ENCODE results near the gene CERS6.

DNA sequence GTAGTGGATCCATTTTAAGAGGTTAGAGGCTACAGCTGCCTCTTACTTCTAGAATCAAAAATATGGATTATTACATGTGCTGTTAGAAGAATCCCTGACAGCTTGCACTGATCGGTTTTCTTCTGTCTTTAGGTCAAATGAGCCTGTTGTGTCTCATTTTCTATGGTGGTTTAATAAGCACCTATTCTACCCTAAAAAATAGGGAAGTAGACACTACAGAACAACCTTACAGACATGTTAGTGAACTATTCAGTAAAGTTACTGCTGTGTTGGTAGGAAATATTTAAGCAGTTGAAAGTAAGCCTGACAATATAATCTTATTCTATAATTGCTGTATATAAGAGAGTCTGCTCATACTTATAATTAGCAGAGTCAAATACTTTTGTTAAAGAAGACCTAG, 177.8 kb downstream of the CERS6 start:
- TF ChIP-seq, protein P1, sequence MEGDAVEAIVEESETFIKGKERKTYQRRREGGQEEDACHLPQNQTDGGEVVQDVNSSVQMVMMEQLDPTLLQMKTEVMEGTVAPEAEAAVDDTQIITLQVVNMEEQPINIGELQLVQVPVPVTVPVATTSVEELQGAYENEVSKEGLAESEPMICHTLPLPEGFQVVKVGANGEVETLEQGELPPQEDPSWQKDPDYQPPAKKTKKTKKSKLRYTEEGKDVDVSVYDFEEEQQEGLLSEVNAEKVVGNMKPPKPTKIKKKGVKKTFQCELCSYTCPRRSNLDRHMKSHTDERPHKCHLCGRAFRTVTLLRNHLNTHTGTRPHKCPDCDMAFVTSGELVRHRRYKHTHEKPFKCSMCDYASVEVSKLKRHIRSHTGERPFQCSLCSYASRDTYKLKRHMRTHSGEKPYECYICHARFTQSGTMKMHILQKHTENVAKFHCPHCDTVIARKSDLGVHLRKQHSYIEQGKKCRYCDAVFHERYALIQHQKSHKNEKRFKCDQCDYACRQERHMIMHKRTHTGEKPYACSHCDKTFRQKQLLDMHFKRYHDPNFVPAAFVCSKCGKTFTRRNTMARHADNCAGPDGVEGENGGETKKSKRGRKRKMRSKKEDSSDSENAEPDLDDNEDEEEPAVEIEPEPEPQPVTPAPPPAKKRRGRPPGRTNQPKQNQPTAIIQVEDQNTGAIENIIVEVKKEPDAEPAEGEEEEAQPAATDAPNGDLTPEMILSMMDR (IDR thresholded peaks at IDR 0.05): no peak
- TF ChIP-seq, protein P2, sequence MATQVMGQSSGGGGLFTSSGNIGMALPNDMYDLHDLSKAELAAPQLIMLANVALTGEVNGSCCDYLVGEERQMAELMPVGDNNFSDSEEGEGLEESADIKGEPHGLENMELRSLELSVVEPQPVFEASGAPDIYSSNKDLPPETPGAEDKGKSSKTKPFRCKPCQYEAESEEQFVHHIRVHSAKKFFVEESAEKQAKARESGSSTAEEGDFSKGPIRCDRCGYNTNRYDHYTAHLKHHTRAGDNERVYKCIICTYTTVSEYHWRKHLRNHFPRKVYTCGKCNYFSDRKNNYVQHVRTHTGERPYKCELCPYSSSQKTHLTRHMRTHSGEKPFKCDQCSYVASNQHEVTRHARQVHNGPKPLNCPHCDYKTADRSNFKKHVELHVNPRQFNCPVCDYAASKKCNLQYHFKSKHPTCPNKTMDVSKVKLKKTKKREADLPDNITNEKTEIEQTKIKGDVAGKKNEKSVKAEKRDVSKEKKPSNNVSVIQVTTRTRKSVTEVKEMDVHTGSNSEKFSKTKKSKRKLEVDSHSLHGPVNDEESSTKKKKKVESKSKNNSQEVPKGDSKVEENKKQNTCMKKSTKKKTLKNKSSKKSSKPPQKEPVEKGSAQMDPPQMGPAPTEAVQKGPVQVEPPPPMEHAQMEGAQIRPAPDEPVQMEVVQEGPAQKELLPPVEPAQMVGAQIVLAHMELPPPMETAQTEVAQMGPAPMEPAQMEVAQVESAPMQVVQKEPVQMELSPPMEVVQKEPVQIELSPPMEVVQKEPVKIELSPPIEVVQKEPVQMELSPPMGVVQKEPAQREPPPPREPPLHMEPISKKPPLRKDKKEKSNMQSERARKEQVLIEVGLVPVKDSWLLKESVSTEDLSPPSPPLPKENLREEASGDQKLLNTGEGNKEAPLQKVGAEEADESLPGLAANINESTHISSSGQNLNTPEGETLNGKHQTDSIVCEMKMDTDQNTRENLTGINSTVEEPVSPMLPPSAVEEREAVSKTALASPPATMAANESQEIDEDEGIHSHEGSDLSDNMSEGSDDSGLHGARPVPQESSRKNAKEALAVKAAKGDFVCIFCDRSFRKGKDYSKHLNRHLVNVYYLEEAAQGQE (IDR thresholded peaks at IDR 0.05; ENCODE audit: insufficient read depth in 1 of 2, low read depth in 2 of 2, low read length in 1 of 2): no peak
- no peak for TF ChIP-seq SIN3A (IDR thresholded peaks at IDR 0.05; ENCODE audit: borderline replicate concordance, insufficient read depth, low read depth, low read length)
